HTERT RPE-1 (cell line): ENCODE measurements around the gene ARTN.

Experiments used
- in situ Hi-C: fragments of 300-500 bp; cut with MboI; formaldehyde crosslinking; loops from 4 replicates; pipeline ENCODE4 v1.14.3; 2020; ENCODE audit warnings: low sequenced_read_pairs

Gene ARTN

GRCh38 chr1:43946236-43947060 lies 12.8 kb downstream of the ARTN start, which contains the start of gene IPO13:
Gene IPO13 (plus strand): TSS chr1:43946950. CDS start chr1:43947601, 651 bp downstream.
- in situ Hi-C loops = no loop called here

- in situ Hi-C loops = no loop called here
Observed at GRCh38 chr1:43947061-43947873, 13.7 kb downstream of the ARTN start.

DNA sequence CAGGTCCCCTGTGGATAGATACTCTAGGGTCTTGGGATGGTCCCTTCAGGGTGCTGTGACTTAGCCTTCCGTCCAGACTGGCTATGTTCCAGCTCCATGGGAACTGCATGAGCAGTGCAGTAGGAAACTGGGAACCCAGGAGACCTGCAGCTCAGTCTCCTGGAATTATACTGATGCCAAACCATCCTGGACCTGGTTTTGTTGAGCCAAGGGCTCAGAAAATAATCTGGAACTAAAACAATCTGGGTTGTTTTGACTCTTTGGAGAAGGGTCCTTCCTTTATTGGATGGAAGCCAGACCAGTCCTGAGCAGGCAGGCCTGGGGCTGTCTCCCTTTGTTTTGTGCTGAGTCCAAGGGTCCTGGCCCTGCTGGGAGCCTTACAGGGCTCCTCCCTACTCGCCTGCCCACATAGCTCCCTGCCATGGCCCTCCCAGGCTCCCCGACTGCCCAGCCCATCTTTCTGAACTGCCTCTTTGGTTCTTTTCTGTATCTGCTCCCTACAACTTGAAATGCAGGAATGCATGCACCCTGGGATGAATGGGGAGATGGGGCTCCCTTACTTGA lies 14.4 kb downstream of the ARTN start:
- in situ Hi-C loops = no loop called here

GRCh38 chr1:43949678-43950077 lies 16.1 kb downstream of the ARTN start:
- in situ Hi-C loops = no loop called here

GRCh38 chr1:43951021-43951985 lies 17.7 kb downstream of the ARTN start:
- in situ Hi-C loops = no loop called here

- in situ Hi-C loops = no loop called here
Observed at GRCh38 chr1:43952731-43953346, 19.2 kb downstream of the ARTN start.

GRCh38 chr1:43953361-43953760 lies 19.8 kb downstream of the ARTN start:
- in situ Hi-C loops = no loop called here

GRCh38 chr1:43954036-43954435 lies 20.4 kb downstream of the ARTN start:
- in situ Hi-C loops = no loop called here

DNA sequence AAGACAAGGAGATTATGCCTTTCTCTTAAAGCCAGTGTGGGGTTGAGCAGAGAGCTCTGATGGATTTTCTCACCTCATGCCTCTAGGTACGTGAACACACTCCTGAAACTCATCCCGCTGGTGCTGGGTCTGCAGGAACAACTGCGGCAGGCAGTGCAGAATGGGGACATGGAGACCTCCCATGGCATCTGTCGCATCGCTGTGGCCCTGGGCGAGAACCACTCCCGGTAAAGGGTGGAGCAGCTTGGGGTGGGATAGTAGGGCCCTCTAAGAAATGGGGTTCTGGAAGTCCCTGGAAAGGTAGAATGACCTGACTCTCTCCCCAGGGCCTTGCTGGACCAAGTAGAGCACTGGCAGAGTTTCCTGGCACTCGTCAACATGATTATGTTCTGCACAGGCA lies 22.6 kb downstream of the ARTN start:
- in situ Hi-C loops = no loop called here

DNA sequence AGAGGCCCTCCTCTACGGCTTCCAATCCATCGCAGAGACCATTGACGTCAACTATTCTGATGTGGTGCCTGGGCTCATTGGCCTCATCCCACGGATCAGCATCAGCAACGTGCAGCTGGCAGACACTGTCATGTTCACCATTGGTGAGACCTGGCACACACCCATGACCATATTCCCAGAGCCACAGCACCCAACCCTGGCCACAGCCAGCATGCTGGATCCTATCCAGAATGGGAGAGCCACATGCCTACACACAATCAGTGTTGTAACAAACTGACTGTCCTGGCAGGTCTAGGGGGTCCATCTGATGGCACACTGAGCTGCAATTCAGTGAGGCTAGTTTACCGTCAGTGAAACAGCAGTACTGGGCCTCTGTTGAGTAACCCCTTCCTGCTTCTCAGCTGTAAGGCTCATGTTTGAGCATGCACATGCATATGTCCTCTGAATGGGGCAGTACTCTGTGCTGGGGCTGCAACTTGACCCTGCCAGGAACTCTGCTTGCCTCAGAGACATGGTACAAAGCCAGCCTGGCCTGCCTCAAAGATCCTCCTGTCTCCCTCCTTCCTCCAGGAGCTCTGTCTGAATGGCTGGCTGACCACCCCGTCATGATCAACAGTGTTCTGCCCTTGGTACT lies 23.9 kb downstream of the ARTN start:
- in situ Hi-C loops = no loop called here

DNA sequence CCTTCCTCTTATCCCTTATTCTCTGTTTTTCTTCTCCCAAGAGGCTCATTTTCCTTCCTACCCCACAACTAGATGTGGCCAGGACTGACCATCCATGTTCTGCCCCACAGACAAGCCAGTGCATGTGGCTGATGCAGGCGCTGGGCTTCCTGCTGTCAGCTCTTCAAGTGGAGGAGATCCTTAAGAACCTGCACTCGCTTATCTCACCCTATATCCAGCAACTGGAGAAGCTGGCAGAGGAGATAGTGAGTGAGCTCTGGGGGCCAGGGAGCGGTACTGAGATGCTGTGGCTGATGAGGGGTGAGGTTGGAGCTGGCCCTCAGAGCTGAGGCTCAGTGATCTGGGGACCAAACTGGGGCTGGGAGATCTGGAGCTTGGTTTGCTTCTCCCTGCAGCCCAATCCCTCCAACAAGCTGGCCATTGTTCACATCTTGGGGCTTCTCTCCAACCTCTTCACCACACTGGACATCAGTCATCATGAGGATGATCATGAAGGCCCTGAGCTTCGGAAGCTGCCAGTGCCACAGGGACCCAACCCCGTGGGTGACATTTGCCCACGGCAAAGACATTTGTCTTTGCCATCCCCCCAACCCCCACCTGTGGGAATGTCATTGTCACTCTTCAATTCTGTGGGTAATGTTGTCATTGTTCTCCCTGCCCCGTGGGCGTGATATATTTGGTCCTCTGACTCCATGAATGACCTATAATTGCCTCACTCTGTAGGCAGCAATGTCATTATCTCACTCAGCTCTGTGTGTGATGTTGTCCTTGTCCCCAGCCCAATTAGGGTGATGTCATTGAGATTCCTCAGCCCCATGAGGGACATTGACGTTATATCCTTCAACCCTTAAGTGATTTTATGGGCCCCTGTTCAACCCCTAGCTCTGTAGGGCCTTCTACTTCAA lies 25.0 kb downstream of the ARTN start:
- in situ Hi-C loops = no loop called here

DNA sequence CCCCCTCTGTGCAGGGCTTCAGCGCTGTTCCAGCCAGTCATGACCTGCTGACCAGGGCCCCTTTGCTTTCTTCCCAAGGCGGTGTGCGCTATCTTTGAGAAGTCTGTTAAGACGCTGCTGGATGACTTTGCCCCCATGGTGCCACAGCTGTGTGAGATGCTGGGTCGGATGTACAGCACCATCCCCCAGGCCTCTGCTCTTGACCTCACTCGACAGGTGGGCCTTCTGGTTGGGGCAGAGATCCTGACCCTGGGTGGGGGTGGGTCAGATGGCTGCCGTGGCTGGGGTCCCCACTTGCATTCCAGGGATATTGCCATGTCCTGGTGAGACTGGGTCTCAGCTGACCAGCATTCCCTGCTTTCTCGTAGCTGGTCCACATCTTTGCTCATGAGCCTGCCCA lies 27.2 kb downstream of the ARTN start:
- in situ Hi-C loops = no loop called here

- in situ Hi-C loops = no loop called here
Observed at GRCh38 chr1:43961692-43962091, 28.1 kb downstream of the ARTN start.

GRCh38 chr1:43962324-43962723 lies 28.7 kb downstream of the ARTN start:
- in situ Hi-C loops = no loop called here

DNA sequence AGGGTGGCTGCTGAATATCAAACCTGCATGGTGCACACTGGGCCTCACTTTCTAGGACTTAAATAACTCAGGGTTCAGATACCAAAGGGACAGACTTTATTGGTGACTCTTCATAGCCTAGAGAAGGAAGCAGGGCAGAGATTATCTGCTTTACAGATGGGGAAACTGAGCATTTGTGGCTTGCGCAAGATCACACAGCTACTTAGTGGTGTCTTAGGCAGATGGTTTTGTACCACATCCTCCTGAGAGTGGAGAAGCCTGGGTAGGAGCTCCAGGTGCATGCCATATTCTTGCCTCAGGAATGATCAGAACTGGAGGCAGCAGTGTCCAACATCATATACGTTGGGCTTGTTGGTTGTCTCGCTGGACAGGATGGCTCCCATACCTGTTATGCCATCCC lies 29.4 kb downstream of the ARTN start:
- in situ Hi-C loops = no loop called here

DNA sequence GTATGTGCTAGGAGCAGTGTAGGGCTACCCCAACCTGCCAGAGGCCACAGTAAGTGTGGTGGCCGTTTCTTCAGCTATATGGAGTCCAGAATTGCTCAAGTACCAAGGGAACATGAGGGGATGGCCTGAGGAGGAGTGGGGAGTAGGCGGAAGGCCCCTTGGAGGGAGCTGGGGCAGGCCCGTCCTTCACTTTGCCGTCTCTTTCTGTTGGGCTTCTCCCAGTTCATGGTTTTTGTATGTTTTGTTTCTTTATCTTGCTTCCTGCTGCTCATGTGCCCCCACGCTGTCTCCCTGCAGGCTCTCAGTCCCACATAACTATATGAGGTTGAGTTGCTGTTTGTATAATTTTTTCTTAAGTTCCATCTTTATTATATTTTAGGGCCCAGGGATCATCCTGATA lies 30.3 kb downstream of the ARTN start:
- in situ Hi-C loops = no loop called here

DNA sequence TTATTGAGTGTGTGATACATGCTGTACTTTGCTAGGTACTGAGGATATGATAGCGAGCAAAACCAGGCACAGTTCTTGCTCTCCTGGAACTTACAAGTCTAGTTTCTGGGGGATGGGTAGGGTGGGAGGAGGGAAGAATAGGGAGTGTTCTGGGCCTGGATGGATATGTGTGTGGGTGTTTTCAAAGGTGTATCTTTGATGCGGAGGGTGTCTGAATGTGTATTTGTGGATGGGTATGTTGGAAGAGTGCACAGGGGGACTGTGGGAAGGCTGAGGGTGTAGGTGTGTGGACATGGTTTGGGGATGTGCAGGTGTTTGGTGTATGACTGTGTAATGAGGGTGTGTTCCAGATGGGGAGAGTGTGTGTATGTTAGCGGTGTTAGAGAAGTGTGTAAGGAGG lies 31.7 kb downstream of the ARTN start:
- in situ Hi-C loops = no loop called here

DNA sequence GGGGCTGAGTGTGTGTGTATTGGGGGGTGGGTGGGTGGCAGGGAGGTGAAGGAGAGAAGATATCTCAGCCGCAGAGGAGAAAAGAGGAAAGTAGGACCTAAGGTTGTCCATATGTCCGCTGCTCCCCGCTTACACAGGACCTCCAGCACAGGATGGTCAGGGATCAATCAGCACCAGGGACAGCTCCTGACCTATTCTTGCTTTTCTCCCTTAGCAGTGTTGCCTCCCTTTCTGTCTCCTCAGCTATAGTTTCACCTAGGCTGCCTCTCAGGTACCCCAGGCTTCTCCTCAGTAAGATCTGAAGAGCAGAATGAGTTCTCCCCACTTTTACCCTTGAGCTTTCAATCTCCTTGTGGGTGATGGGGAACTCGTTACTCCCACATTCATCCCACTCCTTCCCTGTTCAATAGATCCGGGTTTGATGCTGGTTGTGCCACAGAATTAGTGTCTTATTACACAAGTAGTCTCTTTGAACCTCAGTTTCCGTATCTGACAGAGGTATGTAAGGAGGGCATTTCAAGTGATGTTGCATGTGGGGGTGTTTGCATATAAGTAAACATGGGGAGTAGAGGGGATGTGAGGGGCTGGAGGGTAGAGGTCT lies 34.8 kb downstream of the ARTN start:
- in situ Hi-C loops = no loop called here
